Measurements from ENCODE around the gene SH3BP5. TPM values are rescaled to one million over a fixed set of nuclear protein-coding genes. Genes with fewer than 3 reads are reported as not detected.
A peak's percentile ranks its signal among the peaks of the same experiment; 100 is the strongest.

SH3BP5 gene
- total RNA-seq, 1 donor from 2014 or later = 10.5 TPM

DNA sequence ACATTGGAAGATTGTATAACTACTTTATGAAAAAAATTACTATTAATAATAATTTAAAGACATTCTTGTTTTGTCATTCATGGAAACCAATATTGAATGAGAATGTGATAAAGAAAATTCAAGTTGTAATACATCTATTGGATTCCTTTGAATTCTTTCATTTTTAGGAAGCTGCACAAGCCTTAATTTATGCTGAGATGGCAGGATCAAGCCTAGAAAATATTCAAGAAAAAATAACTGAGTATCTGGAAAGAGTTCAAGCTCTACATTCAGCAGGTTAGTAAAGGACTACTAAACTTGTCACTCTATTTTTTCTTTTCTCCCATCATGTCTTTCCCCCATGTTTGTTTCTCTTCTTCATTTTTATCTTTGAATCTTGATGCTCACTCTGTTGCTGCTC is 120.4 kb downstream of the SH3BP5 start:
- no peak for ATAC-seq
- no peak for DNase-seq (ENCODE audit: low spot score)

DNA sequence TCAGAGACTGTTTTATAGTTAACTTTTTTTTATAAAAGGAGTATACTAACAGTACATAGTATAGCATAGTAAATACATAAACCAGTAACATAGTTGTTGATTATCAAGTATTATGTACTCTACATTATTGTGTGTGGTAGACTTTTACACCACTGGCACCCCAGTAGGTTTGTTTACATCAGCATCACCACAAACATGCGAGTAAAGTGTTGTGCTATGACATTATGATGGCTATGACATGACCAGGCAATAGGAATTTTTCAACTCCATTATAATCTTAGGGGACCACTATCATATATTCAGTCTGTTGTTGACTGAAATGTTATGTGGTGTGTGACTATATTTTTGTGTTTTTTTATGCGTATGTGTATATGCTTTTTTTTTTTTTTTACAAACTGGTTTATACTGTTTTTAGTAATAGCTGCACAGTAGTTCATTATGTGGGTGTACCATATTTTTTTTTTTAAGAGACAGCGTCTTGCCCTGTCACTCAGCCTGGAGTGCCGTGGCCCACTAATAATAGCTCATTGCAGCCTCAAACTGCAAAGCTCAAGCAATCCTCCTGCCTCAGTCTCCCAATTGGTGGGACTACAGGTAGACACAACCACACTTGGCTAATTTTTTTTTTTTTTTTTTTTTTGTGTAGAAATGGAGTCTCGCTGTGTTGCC is 124.4 kb downstream of the SH3BP5 start:
- DNase-seq (ENCODE audit: low spot score) (no peak), ATAC-seq (no peak)

DNA sequence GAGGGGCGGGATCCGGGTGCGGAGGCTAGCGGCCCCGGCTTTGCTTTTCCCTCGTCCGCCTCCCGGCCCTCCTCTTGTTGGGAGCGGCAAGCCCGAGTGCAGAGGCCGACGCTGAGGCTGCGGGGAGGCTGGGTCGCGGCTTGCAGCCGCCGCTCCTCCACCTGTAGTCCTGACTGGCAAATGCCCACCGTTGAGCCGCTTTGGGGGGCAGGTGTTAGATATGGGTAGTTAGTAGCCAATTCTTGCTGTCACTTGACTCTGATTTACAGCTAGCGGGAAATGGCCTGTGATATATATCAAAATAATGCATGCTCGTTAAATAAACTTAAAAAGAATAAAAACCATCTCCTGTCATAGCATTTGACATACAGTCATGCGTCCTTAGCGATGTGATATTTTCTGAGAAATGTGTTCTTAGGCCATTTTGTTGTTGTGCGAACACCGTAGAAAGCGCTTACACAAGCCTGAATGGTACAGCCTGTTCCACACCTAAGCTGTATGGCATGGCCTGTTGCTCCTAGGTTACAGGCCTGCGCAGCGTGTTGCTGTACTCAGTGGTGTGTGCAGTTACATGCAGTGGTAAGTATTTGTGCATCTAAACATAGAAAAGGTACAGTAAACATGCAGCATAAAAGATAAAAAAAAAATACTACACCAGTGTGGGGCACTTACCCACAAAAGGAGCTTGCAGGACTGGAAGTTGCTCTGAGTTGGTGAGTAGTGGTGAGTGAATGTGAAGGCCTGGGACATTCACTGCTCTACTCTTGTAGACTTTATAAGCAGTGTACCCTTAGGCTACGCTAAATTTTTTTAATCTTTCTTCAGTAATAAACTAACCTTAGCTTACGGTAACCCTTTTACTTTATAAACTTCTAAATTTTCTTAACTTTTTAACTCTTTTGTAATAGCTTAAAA is 125.5 kb downstream of the SH3BP5 start:
- ATAC-seq (peak; percentile 64), DNase-seq (ENCODE audit: low spot score) (peak; percentile 52)

DNA sequence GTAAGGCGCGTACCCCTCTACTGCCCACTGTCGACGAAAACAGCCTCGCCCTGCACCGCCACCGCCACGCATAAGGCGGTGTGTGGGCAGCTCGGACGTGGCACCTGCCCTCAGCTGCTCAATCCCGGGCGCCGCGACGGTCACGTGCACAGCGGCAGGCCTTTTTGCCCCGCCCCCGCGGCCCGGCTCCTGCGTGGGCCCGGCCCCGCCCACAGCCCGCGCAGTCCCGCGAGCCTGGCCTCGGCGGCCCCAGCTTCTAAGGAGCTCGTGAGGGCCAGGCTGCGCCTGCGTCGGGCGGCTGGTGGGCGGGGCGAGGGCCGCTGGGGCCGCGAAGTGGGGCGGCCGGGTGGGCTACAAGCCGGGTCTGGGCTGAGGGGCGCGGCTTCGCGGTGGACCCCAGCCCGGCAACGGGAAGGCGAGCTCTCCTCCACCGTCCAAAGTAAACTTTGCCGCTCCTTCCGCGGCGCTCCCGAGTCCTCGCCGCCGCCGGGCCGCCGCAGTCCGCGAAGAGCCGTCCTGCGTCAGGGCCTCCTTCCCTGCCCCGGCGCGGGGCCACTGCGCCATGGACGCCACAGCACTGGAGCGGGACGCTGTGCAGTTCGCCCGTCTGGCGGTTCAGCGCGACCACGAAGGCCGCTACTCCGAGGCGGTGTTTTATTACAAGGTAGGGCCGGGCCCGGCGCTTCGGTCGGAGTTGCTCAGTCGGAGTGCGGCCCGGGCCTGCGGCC is 126.3 kb downstream of the SH3BP5 start, which contains the start of gene CAPN7:
TSS of gene CAPN7 (plus strand) at position 313 of the 728 bp plus-strand sequence. CDS start at position 563, 250 bp downstream.
- ATAC-seq = peak; percentile 92

DNA sequence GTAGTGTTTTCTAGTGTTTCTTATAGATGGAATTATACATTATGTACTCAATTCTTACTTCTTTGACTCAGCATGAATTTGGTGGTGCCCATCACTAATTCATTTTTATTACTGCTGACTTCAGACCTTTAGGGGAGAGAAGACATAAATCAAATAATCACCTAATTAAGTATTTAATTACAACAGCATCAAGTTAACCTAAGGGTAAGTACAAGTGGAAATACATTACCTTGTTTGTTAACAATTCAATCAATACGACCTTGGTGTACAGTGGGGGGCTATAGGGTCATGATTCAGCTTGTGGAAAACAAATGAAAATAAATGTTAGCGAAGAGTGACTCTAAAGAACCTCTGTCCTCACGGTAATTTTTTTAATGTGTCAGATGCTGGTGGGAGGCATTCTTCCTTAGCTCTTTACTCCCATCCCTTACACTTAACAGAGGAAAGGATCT is 126.9 kb downstream of the SH3BP5 start:
- no peak for ATAC-seq
- no peak for DNase-seq (ENCODE audit: low spot score)

More for the DNA sequence above, 126.3 kb downstream of the SH3BP5 start, which contains the start of gene CAPN7:
- DNase-seq (ENCODE audit: low spot score) = peak; percentile 97

Other genes with a start within 250 kb of the SH3BP5 start
- 12.6 TPM for gene RBSN, start 233.4 kb downstream of the SH3BP5 start, total RNA-seq
- gene CAPN7, start 126.3 kb downstream of the SH3BP5 start, total RNA-seq = 26.8 TPM
- 4.7 TPM for gene METTL6, start 95.0 kb upstream of the SH3BP5 start, total RNA-seq
- gene EAF1, start 95.0 kb upstream of the SH3BP5 start, total RNA-seq = 11.6 TPM
- gene COLQ, start 189.1 kb upstream of the SH3BP5 start, total RNA-seq = 1.3 TPM

Measured in left lobe of liver (tissue), 2 donors.